Endothelial cell of umbilical vein (primary cell): ENCODE measurements around the gene PPFIBP2. TPM values are rescaled to one million over a fixed set of nuclear protein-coding genes. Genes with fewer than 3 reads are reported as not detected.

Experiments
- BruUV-seq: library from RNA; stranded (reverse); fragments of 400-500 nt; replicated peaks from 2 replicates; lab custom pipeline; 2021; lab: Mats Ljungman, UMichigan
- CTCF ChIA-PET: fragments of 300-600, 350-600 bp; sonication (Branson Sonifier 250); formaldehyde crosslinking; loops from one replicate; lab custom pipeline; 2021; ENCODE audit warnings: antibody characterized with exemption, inconsistent platforms; lab: Charles Lee
- POLR2A ChIA-PET: fragments of 300-600, 350-600 bp; sonication (Branson Sonifier 250); formaldehyde crosslinking; loops from one replicate; lab custom pipeline; 2021; ENCODE audit warnings: antibody characterized with exemption, inconsistent platforms; lab: Charles Lee
- DNase-seq: peaks from one replicate; pipeline ENCODE4 v3.0.0-alpha.2; 2011; ENCODE audit warnings: low read depth, low spot score
- FAIRE-seq: peaks from 2 replicates; lab custom pipeline; 2011; peaks lifted over from hg19 to GRCh38; lab: Jason Lieb, UNC
- H2AFZ ChIP-seq: 2 replicates; pipeline ENCODE4 v1.6.0; 2012; ENCODE audit warnings: low read depth, low read length, control low read depth, inconsistent platforms
- H3K27ac ChIP-seq: 2 replicates; pipeline ENCODE4 v1.5.1; 2011; ENCODE audit warnings: low read depth, mild to moderate bottlenecking, control low read depth, low read length, moderate library complexity; ENCODE audit not compliant: insufficient read depth
- H3K27me3 ChIP-seq, 2 experiments: 2 replicates each; pipeline versions ENCODE4 v1.6.0 to v1.6.1; 2011; ENCODE audit warnings: low read length in 2 of 2, mixed read lengths in 1 of 2; ENCODE audit not compliant: control insufficient read depth in 2 of 2, insufficient read depth in 2 of 2
- H3K36me3 ChIP-seq, 2 experiments: 2 replicates in 1 of 2; 3 replicates in 1 of 2; pipeline ENCODE4 v1.5.1; 2011; ENCODE audit warnings: low read length in 2 of 2, mild to moderate bottlenecking in 1 of 2, moderate library complexity in 1 of 2; ENCODE audit not compliant: control insufficient read depth in 2 of 2, insufficient read depth in 2 of 2; ENCODE audit errors: extremely low read depth in 1 of 2
- H3K4me1 ChIP-seq: 3 replicates; pipeline ENCODE4 v1.5.1; 2011; ENCODE audit warnings: mild to moderate bottlenecking, low read length; ENCODE audit not compliant: control insufficient read depth, insufficient read depth; ENCODE audit errors: extremely low read depth
- H3K4me2 ChIP-seq: 2 replicates; pipeline ENCODE4 v1.6.1; 2011; ENCODE audit warnings: low read length, control low read depth, mixed read lengths; ENCODE audit not compliant: insufficient read depth
- H3K4me3 ChIP-seq, 3 experiments: fragments of 200-600 bp in 1 of 3; sonication (generic), shearing (Covaris generic) in 1 of 3; replicated peaks in 1 of 3; 2 replicates each; pipeline ENCODE4 v1.5.1; 2011 to 2016; ENCODE audit warnings: control low read depth in 3 of 3, low read length in 3 of 3, mild to moderate bottlenecking in 2 of 3, inconsistent platforms in 1 of 3, low read depth in 1 of 3, moderate library complexity in 1 of 3; ENCODE audit not compliant: insufficient read depth in 1 of 3
- H3K79me2 ChIP-seq: 2 replicates; pipeline ENCODE4 v1.6.0; 2012; ENCODE audit warnings: low read length, inconsistent platforms; ENCODE audit not compliant: control insufficient read depth, insufficient read depth
- H3K9ac ChIP-seq: replicated peaks from 2 replicates; pipeline ENCODE3; 2011; ENCODE audit warnings: low read length, control low read depth; ENCODE audit not compliant: insufficient read depth; ENCODE audit errors: extremely low read depth
- H3K9me1 ChIP-seq: replicated peaks from 3 replicates; pipeline ENCODE4 v1.6.0; 2011; ENCODE audit warnings: mild to moderate bottlenecking, low read length; ENCODE audit not compliant: control insufficient read depth, insufficient read depth; ENCODE audit errors: extremely low read depth
- H3K9me3 ChIP-seq: replicated peaks from 2 replicates; pipeline ENCODE4 v1.5.1; 2012; ENCODE audit warnings: low read length, inconsistent platforms; ENCODE audit not compliant: control insufficient read depth, insufficient read depth
- H4K20me1 ChIP-seq: replicated peaks from 2 replicates; pipeline ENCODE3; 2011; ENCODE audit warnings: mild to moderate bottlenecking, low read length; ENCODE audit not compliant: control insufficient read depth, insufficient read depth; ENCODE audit errors: extremely low read depth
- CTCF ChIP-seq, 2 donors: IDR thresholded peaks; 1 replicate in 1 of 2; 2 replicates in 1 of 2; pipeline ENCODE4 v1.5.1; 2011; ENCODE audit warnings: low read length in 2 of 2, mild to moderate bottlenecking in 2 of 2, moderate library complexity in 2 of 2, control low read depth in 1 of 2, inconsistent platforms in 1 of 2, low read depth in 1 of 2; ENCODE audit not compliant: insufficient read depth in 1 of 2; ENCODE audit errors: extremely low read depth in 1 of 2
- EZH2 ChIP-seq: IDR thresholded peaks from 2 replicates; pipeline ENCODE4 v1.6.1; 2012; ENCODE audit warnings: borderline replicate concordance, low read depth, mild to moderate bottlenecking, moderate library complexity, low read length, inconsistent platforms; ENCODE audit not compliant: severe bottlenecking
- FOS ChIP-seq: IDR thresholded peaks from 2 replicates; pipeline ENCODE4 v1.6.1; 2011; ENCODE audit warnings: mild to moderate bottlenecking, low read length, moderate library complexity, borderline replicate concordance; ENCODE audit not compliant: insufficient read depth
- MAX ChIP-seq: IDR thresholded peaks from 2 replicates; pipeline ENCODE4 v1.6.1; 2011; ENCODE audit not compliant: insufficient read depth, insufficient read length
- MYC ChIP-seq: IDR thresholded peaks from one replicate; pipeline ENCODE4 v1.6.1; 2011; ENCODE audit warnings: mild to moderate bottlenecking, low read depth, low read length
- dilution Hi-C: fragments of 300-500 bp; cut with MboI; formaldehyde crosslinking; loops from one replicate; pipeline ENCODE4 v1.15.0; 2019; ENCODE audit warnings: low sequenced_read_pairs; ENCODE audit not compliant: extremely low pct_ligation_motif_present
- intact Hi-C: fragments of 100-400 bp; cut with micrococcal nuclease; formaldehyde crosslinking; loops from one replicate; pipeline ENCODE4 v1.10.0; 2022
- polyA plus RNA-seq, 4 experiments: library from polyadenylated mRNA; depleted of rRNA in 3 of 4; stranded (reverse) in 3 of 4; unstranded in 1 of 4; fragments of >200 nt; gene quantifications; 2 replicates each; pipeline versions ENCODE4 v1.2.1 to v1.2.3, GENCODE V29; 2011 to 2012; ENCODE audit warnings: missing spikeins in 1 of 4
- total RNA-seq: library from RNA; stranded (reverse); gene quantifications from 2 replicates; pipeline ENCODE4 v1.2.3, GENCODE V29; 2021

PPFIBP2 gene
- total and polyA plus RNA-seq, 2 donors (not counting 3 experiments of a cell fraction or from before 2014, with no cell fraction given): 1.3 to 4.0 TPM

GRCh38 chr11:7528514-7529049 lies 14.8 kb downstream of the PPFIBP2 start:
- Histone ChIP-seq H3K9ac (no peak overlapping the region), H3K4me2 (no peak overlapping the region), H3K4me3 (no peak overlapping the region), H3K36me3 (no peaks in the 10 kb centered on the region), H3K27ac (no peak overlapping the region), H3K27me3 (peaks cover 0 to 5% of the 10 kb centered on the region in 2 experiments), H3K9me1 (no peaks in the 10 kb centered on the region), H3K79me2 (no peaks in the 10 kb centered on the region), H2AFZ (no peak overlapping the region), H4K20me1 (no peaks in the 10 kb centered on the region), H3K9me3 (no peaks in the 10 kb centered on the region), H3K4me1 (no peaks in the 10 kb centered on the region)
- intact Hi-C loops (no loop called here), dilution Hi-C loops (no loop called here)
- ChIA-PET POLR2A (no interaction called here), CTCF (interaction anchor here (1.2 kb wide), 1 partner anchor 16 kb away, joined by 3 read pairs; no protein-coding TSS in a partner anchor)
- FAIRE-seq (no peak), DNase-seq (no peak)
- BruUV-seq: no TSS peak
- TF ChIP-seq MAX (no peak), CTCF (IDR thresholded peaks at IDR 0.05; ENCODE audit: extremely low read depth in 1 of 2, insufficient read depth in 1 of 2, low read depth in 1 of 2, low read length in 2 of 2) (no peak), EZH2 (no peak), MYC (no peak), FOS (no peak)
